CD14-positive monocyte (primary cell): Measurements from ENCODE around the gene SCUBE1. TPM values are rescaled to one million over a fixed set of nuclear protein-coding genes. Genes with fewer than 3 reads are reported as not detected.

Source experiments
- DNase-seq, 3 donors: peaks; one replicate each; pipeline ENCODE4 v3.0.0-alpha.2; 2011 to 2022
- H2AFZ ChIP-seq: 2 replicates; pipeline ENCODE4 v1.6.0; 2012; ENCODE audit warnings: mild to moderate bottlenecking, low read depth, low read length, inconsistent platforms; ENCODE audit not compliant: insufficient read depth, poor library complexity, severe bottlenecking
- H3K27ac ChIP-seq, 2 donors: 1 replicate in 1 of 2; 2 replicates in 1 of 2; pipeline ENCODE4 v1.5.1; 2012 to 2013; ENCODE audit warnings: low read length in 2 of 2, control low read depth in 1 of 2, inconsistent platforms in 1 of 2, low read depth in 1 of 2, mild to moderate bottlenecking in 1 of 2
- H3K27me3 ChIP-seq, 2 donors: one replicate each; pipeline versions ENCODE4 v1.6.0 to v1.6.1; 2011 to 2013; ENCODE audit warnings: low read length in 2 of 2; ENCODE audit not compliant: control insufficient read depth in 2 of 2, insufficient read depth in 2 of 2
- H3K36me3 ChIP-seq, 2 donors: replicated peaks in 1 of 2; 1 replicate in 1 of 2; 2 replicates in 1 of 2; pipeline versions ENCODE4 v1.5.1 to v1.6.1; 2012 to 2013; ENCODE audit warnings: low read length in 2 of 2, control low read depth in 1 of 2, inconsistent platforms in 1 of 2, mild to moderate bottlenecking in 1 of 2; ENCODE audit not compliant: insufficient read depth in 2 of 2, control insufficient read depth in 1 of 2
- H3K4me1 ChIP-seq, 2 donors: 1 replicate in 1 of 2; 2 replicates in 1 of 2; pipeline versions ENCODE4 v1.5.1 to v1.6.1; 2012 to 2013; ENCODE audit warnings: low read length in 2 of 2, control low read depth in 1 of 2, inconsistent platforms in 1 of 2, mild to moderate bottlenecking in 1 of 2, moderate library complexity in 1 of 2; ENCODE audit not compliant: insufficient read depth in 2 of 2, control insufficient read depth in 1 of 2
- H3K4me2 ChIP-seq: replicated peaks from 2 replicates; pipeline ENCODE3; 2012; ENCODE audit warnings: low read length, moderate library complexity, mild to moderate bottlenecking; ENCODE audit not compliant: poor library complexity, severe bottlenecking; ENCODE audit errors: extremely low read depth
- H3K4me3 ChIP-seq, 3 experiments: fragments of 200-600 bp in 1 of 3; sonication (generic) in 1 of 3; replicated peaks in 1 of 3; 1 replicate in 2 of 3; 2 replicates in 1 of 3; pipeline ENCODE4 v1.5.1; 2011 to 2013; ENCODE audit warnings: low read length in 3 of 3, mild to moderate bottlenecking in 3 of 3, control low read depth in 2 of 3, low read depth in 2 of 3, inconsistent platforms in 1 of 3, moderate library complexity in 1 of 3
- H3K79me2 ChIP-seq: 2 replicates; pipeline ENCODE4 v1.6.0; 2012; ENCODE audit warnings: mild to moderate bottlenecking, control low read depth, inconsistent platforms, low read length, moderate library complexity; ENCODE audit not compliant: insufficient read depth
- H3K9ac ChIP-seq: 2 replicates; pipeline ENCODE4 v1.6.0; 2017; ENCODE audit warnings: low read length, mild to moderate bottlenecking; ENCODE audit not compliant: insufficient read depth, poor library complexity, severe bottlenecking
- H3K9me3 ChIP-seq, 2 donors: replicated peaks in 1 of 2; 1 replicate in 1 of 2; 2 replicates in 1 of 2; pipeline versions ENCODE4 v1.5.1 to v1.6.1; 2012 to 2013; ENCODE audit warnings: low read length in 2 of 2, control low read depth in 1 of 2; ENCODE audit not compliant: control insufficient read depth in 1 of 2, insufficient read depth in 1 of 2
- H4K20me1 ChIP-seq: 2 replicates; pipeline ENCODE4 v1.6.0; 2012; ENCODE audit warnings: mild to moderate bottlenecking, low read length, control low read depth, moderate library complexity; ENCODE audit not compliant: insufficient read depth
- H3K27ac Mint-ChIP-seq, 7 donors: one replicate each; pipeline ENCODE4 v1.8.0; 2020; ENCODE audit warnings: mild to moderate bottlenecking in 7 of 7, mixed read lengths in 7 of 7, moderate library complexity in 6 of 7, inconsistent platforms in 2 of 7
- H3K27me3 Mint-ChIP-seq, 3 donors: one replicate each; pipeline ENCODE4 v1.8.0; 2021 to 2022; ENCODE audit warnings: low read depth in 3 of 3, mild to moderate bottlenecking in 3 of 3, mixed read lengths in 3 of 3, moderate library complexity in 3 of 3, inconsistent platforms in 1 of 3
- H3K36me3 Mint-ChIP-seq, 2 donors: one replicate each; pipeline ENCODE4 v1.8.0; 2020; ENCODE audit warnings: mixed read lengths in 2 of 2, inconsistent platforms in 1 of 2, mild to moderate bottlenecking in 1 of 2
- H3K4me1 Mint-ChIP-seq: one replicate; pipeline ENCODE4 v1.8.0; 2020; ENCODE audit warnings: mild to moderate bottlenecking, mixed read lengths
- H3K4me3 Mint-ChIP-seq, 2 donors: one replicate each; pipeline ENCODE4 v1.8.0; 2020; ENCODE audit warnings: mild to moderate bottlenecking in 2 of 2, mixed read lengths in 2 of 2, moderate library complexity in 1 of 2
- H3K9me3 Mint-ChIP-seq, 7 donors: one replicate each; pipeline ENCODE4 v1.8.0; 2020 to 2022; ENCODE audit warnings: mixed read lengths in 7 of 7, mild to moderate bottlenecking in 6 of 7, moderate library complexity in 6 of 7, inconsistent platforms in 2 of 7
- WGBS: methylation state at CpG from one replicate; pipeline ENCODE4 v1.1.5; 2013; ENCODE audit warnings: missing lambda C conversion rate; ENCODE audit not compliant: insufficient coverage; 5-methylcytosine and 5-hydroxymethylcytosine counted together
- intact Hi-C, 2 donors: fragments of 100-400 bp; cut with micrococcal nuclease; formaldehyde crosslinking; loops; one replicate each; pipeline versions ENCODE4 v1.15.0 to v1.15.1; 2023
- polyA plus RNA-seq, 3 donors: library from polyadenylated mRNA; depleted of rRNA in 1 of 3; unstranded in 2 of 3; stranded (reverse) in 1 of 3; fragments of 300-500 nt in 2 of 3; fragments of >200 nt in 1 of 3; fragmentation: Illumina TruSeq in 2 of 3; gene quantifications; 1 replicate in 2 of 3; 2 replicates in 1 of 3; pipeline ENCODE4 v1.2.3, GENCODE V29; 2012 to 2021
- TF ChIP-seq, protein P1 (sequence below): fragments of 200-600 bp; IDR thresholded peaks from one replicate; pipeline ENCODE4 v1.8.0; 2022; ENCODE audit warnings: antibody characterized with exemption, mild to moderate bottlenecking

SCUBE1 gene
- polyA plus RNA-seq, 3 donors = 0.20 to 0.32 (median 0.26) TPM

DNA sequence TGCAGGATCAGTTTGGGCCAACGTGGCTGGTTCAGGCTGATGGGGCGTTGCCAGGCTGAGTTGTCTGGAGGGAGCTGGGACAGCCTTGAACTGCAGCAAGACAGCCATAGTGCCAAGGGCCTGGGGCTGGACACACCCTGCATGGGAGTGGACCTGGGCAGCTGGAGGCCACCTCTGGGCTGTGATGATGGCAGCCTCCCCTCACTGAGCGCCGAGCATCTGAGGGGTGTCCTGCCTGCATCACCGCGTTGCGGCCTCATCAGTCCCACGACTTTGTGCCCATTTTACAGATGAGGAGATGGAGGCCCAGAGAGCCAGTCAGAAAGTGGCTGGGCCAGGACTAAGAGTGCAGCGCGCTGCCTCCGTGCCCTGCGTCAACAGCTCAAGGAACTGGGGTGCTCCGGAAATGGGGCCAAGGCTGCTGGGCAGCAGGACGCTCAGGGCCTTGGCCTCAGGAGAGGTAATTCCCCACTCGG lies 192.4 kb downstream of the SCUBE1 start:
- peak overlapping the region; percentile 88 to 96 (median 94) for H3K27ac Mint-ChIP-seq
- Histone ChIP-seq H3K9ac (peak overlapping the region; percentile 83), H3K4me2 (peak overlapping the region; percentile 83), H3K27ac (peak overlapping the region; percentile 47 to 89), H3K4me3 (peak overlapping the region; percentile 86 to 98 (median 98)), H3K9me3 (no peaks in the 10 kb centered on the region), H3K27me3 (no peaks in the 10 kb centered on the region), H4K20me1 (peaks cover 25% of the 10 kb centered on the region), H2AFZ (peak overlapping the region; percentile 88), H3K79me2 (peaks cover 60% of the 10 kb centered on the region), H3K36me3 (peaks cover 0 to 4% of the 10 kb centered on the region in 2 donors), H3K4me1 (peaks cover 66 to 87% of the 10 kb centered on the region in 2 donors)
- DNase-seq = no peak
- peaks cover 69% of the 10 kb centered on the region for H3K4me1 Mint-ChIP-seq
- H3K27me3 Mint-ChIP-seq = no peaks in the 10 kb centered on the region
- intact Hi-C loops = loop anchor here in 1 of 2 donors (5.0 to 10.0 kb wide), 4 partner anchors 37 to 533 kb away; partner anchors contain the start of genes PACSIN2 and TTLL12
- peak overlapping the region; percentile 85 to 92 for H3K4me3 Mint-ChIP-seq
- H3K36me3 Mint-ChIP-seq = peaks cover 0 to 8% of the 10 kb centered on the region in 2 donors
- peaks cover 0 to under 1% (median 0%) of the 10 kb centered on the region in 7 donors for H3K9me3 Mint-ChIP-seq
- TF ChIP-seq, protein P1, sequence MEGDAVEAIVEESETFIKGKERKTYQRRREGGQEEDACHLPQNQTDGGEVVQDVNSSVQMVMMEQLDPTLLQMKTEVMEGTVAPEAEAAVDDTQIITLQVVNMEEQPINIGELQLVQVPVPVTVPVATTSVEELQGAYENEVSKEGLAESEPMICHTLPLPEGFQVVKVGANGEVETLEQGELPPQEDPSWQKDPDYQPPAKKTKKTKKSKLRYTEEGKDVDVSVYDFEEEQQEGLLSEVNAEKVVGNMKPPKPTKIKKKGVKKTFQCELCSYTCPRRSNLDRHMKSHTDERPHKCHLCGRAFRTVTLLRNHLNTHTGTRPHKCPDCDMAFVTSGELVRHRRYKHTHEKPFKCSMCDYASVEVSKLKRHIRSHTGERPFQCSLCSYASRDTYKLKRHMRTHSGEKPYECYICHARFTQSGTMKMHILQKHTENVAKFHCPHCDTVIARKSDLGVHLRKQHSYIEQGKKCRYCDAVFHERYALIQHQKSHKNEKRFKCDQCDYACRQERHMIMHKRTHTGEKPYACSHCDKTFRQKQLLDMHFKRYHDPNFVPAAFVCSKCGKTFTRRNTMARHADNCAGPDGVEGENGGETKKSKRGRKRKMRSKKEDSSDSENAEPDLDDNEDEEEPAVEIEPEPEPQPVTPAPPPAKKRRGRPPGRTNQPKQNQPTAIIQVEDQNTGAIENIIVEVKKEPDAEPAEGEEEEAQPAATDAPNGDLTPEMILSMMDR = no peak
- WGBS = 70% methylated on average over 15 of the region's 15 CpGs

DNA sequence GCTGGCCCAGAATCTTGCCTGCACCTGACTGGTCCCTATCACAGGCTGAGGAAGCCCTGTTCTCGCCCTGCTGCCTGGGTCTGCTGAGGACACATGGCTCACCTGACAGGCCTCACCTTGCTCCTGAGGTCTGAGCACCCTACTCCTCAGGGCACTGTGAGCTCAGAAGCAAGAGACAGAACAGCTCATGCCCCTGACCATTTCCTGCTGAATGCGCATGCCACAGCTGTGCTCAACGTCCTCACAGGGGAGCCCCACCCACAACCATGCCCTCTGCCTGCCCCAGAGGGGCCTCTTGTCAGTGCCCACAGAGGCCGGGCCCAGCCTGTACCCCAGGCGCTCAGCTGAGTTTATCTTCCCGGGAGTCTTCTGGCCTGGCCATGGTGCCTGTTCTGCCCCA lies 194.6 kb downstream of the SCUBE1 start:
- Histone ChIP-seq H3K79me2 (peaks cover 38% of the 10 kb centered on the region), H3K27ac (peak overlapping the region; percentile 80 to 93), H3K9ac (peak overlapping the region; percentile 32), H2AFZ (peak overlapping the region; percentile 73), H3K9me3 (no peaks in the 10 kb centered on the region), H4K20me1 (peaks cover 5% of the 10 kb centered on the region), H3K4me2 (peak overlapping the region; percentile 69), H3K36me3 (no peaks in the 10 kb centered on the region), H3K4me3 (peak overlapping the region in 1 of 3 experiments; percentile 65), H3K27me3 (no peaks in the 10 kb centered on the region), H3K4me1 (peaks cover 53 to 80% of the 10 kb centered on the region in 2 donors)
- peaks cover 59% of the 10 kb centered on the region for H3K4me1 Mint-ChIP-seq
- DNase-seq = peak; percentile 51 to 72 (median 71)
- peaks cover 0 to 2% (median 0%) of the 10 kb centered on the region in 7 donors for H3K9me3 Mint-ChIP-seq
- H3K27ac Mint-ChIP-seq = peak overlapping the region; percentile 95 to 99 (median 98)
- 8% methylated on average over 6 of the region's 6 CpGs for WGBS
- no peaks in the 10 kb centered on the region for H3K27me3 Mint-ChIP-seq
- H3K36me3 Mint-ChIP-seq = no peaks in the 10 kb centered on the region
- TF ChIP-seq, protein P1 = no peak
- H3K4me3 Mint-ChIP-seq = peak overlapping the region; percentile 68 to 80
- intact Hi-C loops = no loop called here
